OCI-LY7 (cell line): Measurements from ENCODE around the gene DDX5.

Experiments
- CTCF ChIP-seq: fragments of 200-600 bp; sonication (generic); conservative IDR thresholded peaks from 2 replicates; pipeline ENCODE4 v1.5.1; 2014; ENCODE audit warnings: mild to moderate bottlenecking, antibody characterized with exemption, low read length, moderate library complexity, mixed read lengths
- EZH2phosphoT487 ChIP-seq: fragments of 200-600 bp; sonication (generic); IDR thresholded peaks from 2 replicates; pipeline ENCODE4 v1.6.1; 2018; ENCODE audit warnings: low read depth, borderline replicate concordance, mild to moderate bottlenecking, mixed run types, antibody characterized with exemption, low read length, moderate library complexity, mixed read lengths

DNA sequence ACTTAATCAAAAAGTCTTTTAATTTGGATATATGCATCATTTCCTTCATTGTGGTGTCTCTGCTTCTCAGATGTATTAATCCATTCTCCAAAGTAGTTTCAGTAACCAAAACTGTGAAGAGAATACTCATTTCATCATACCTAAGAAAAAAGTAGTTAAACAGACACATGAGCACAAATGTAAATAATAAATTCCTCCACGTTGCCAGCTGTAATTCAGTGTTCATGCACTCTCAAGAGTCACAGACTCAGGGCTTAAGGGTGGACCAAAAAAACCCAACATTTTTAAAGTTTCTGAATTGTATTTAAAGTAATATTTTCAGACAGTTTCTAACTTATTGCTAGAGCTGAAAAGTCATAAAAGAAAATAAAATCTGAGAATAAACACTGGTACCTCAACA lies 28.2 kb downstream of the DDX5 start:
- TF ChIP-seq CTCF (no peak), EZH2phosphoT487 (no peak)
